Measurements from ENCODE around the gene HABP4.

DNA sequence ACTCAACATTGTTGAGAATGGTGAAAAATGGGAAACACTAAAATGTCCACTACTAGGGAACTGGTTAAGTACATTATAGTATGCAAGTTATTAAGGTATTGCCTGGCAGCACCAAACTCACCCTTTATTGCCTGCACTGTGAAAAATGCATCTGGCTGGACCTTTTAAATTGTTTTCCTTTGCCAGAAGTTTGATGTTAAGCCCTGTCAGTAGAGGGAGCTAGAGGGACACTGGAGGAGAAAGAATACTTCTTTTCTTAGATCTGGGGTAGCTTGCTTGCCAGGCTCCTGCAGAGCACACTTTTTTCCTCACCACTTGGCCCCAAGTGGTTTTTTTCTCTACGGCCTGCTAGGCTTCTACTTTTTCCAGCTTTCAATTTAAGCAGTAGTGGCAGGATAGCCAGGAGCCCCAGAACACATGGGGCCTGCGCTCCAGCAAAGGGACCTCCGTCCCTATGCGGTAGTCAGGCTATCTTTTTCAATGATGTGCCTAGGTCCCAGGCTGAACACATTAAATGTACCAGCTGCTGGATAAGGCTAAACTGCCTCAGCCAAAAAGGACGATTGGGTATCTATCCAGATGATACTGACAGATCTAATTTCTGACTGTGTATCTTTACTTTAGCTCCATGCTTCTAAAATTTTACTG, 8.0 kb upstream of the HABP4 start:
- TF ChIP-seq, protein P1, sequence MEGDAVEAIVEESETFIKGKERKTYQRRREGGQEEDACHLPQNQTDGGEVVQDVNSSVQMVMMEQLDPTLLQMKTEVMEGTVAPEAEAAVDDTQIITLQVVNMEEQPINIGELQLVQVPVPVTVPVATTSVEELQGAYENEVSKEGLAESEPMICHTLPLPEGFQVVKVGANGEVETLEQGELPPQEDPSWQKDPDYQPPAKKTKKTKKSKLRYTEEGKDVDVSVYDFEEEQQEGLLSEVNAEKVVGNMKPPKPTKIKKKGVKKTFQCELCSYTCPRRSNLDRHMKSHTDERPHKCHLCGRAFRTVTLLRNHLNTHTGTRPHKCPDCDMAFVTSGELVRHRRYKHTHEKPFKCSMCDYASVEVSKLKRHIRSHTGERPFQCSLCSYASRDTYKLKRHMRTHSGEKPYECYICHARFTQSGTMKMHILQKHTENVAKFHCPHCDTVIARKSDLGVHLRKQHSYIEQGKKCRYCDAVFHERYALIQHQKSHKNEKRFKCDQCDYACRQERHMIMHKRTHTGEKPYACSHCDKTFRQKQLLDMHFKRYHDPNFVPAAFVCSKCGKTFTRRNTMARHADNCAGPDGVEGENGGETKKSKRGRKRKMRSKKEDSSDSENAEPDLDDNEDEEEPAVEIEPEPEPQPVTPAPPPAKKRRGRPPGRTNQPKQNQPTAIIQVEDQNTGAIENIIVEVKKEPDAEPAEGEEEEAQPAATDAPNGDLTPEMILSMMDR (IDR thresholded peaks at IDR 0.05): peak; percentile 13 to 71 (median 45)
- no peak for TF ChIP-seq POLR2A (IDR thresholded peaks at IDR 0.05)

All from esophagus squamous epithelium (tissue), 4 donors.